ENCODE data around the gene NDRG3. TPM values are rescaled to one million over a fixed set of nuclear protein-coding genes. Genes with fewer than 3 reads are reported as not detected.
A peak's percentile ranks its signal among the peaks of the same experiment; 100 is the strongest.

NDRG3 gene
- total RNA-seq, 4 donors from 2014 or later = 17.9 to 35.0 (median 29.6) TPM

GRCh38 chr20:36720510-36720909 is 25.4 kb downstream of the NDRG3 start:
- Histone ChIP-seq H3K4me3 (no peak overlapping the region), H3K27ac (no peak overlapping the region), H3K27me3 (no peaks in the 10 kb centered on the region), H3K4me1 (no peaks in the 10 kb centered on the region), H3K36me3 (no peaks in the 10 kb centered on the region), H3K9me3 (no peaks in the 10 kb centered on the region)
- intact Hi-C loops (cut with DNase I; ENCODE audit: low total_unique reads) = no loop called here
- DNase-seq = no peak
- no peak for TF ChIP-seq POLR2A (IDR thresholded peaks at IDR 0.05)
- TF ChIP-seq CTCF (IDR thresholded peaks at IDR 0.05) = no peak

- H3K9me3 ChIP-seq = no peaks in the 10 kb centered on the region
- intact Hi-C loops (cut with DNase I; ENCODE audit: low total_unique reads) = no loop called here
- H3K27ac ChIP-seq = no peak overlapping the region
- DNase-seq = no peak
- H3K27me3 ChIP-seq = no peaks in the 10 kb centered on the region
- H3K4me3 ChIP-seq = no peak overlapping the region
- no peaks in the 10 kb centered on the region for H3K36me3 ChIP-seq
- peak in 2 of 4 experiments; percentile 8 to 9 for TF ChIP-seq CTCF (IDR thresholded peaks at IDR 0.05)
- TF ChIP-seq POLR2A (IDR thresholded peaks at IDR 0.05) = no peak
- H3K4me1 ChIP-seq = no peaks in the 10 kb centered on the region
Measured at GRCh38 chr20:36717657-36718056, 28.2 kb downstream of the NDRG3 start.

GRCh38 chr20:36717021-36717420 is 28.9 kb downstream of the NDRG3 start:
- DNase-seq = no peak
- no peaks in the 10 kb centered on the region for H3K27me3 ChIP-seq
- intact Hi-C loops (cut with DNase I; ENCODE audit: low total_unique reads) = no loop called here
- no peak overlapping the region for H3K4me3 ChIP-seq
- H3K27ac ChIP-seq = no peak overlapping the region
- H3K4me1 ChIP-seq = no peaks in the 10 kb centered on the region
- no peak for TF ChIP-seq POLR2A (IDR thresholded peaks at IDR 0.05)
- TF ChIP-seq CTCF (IDR thresholded peaks at IDR 0.05) = no peak
- H3K36me3 ChIP-seq = no peaks in the 10 kb centered on the region
- no peaks in the 10 kb centered on the region for H3K9me3 ChIP-seq

- DNase-seq = no peak
- H3K27ac ChIP-seq = no peak overlapping the region
- intact Hi-C loops (cut with DNase I; ENCODE audit: low total_unique reads) = no loop called here
Measured at GRCh38 chr20:36712775-36713174, 33.1 kb downstream of the NDRG3 start.

GRCh38 chr20:36709126-36709525 is 36.8 kb downstream of the NDRG3 start:
- H3K4me1 ChIP-seq = no peaks in the 10 kb centered on the region
- H3K4me3 ChIP-seq = no peak overlapping the region
- H3K27me3 ChIP-seq = no peaks in the 10 kb centered on the region
- TF ChIP-seq CTCF (IDR thresholded peaks at IDR 0.05) (no peak), POLR2A (IDR thresholded peaks at IDR 0.05) (no peak)
- H3K36me3 ChIP-seq = no peaks in the 10 kb centered on the region
- no peaks in the 10 kb centered on the region for H3K9me3 ChIP-seq
- H3K27ac ChIP-seq = no peak overlapping the region
- DNase-seq = no peak
- intact Hi-C loops (cut with DNase I; ENCODE audit: low total_unique reads) = no loop called here

More at GRCh38 chr20:36712775-36713174, 33.1 kb downstream of the NDRG3 start:
- Histone ChIP-seq H3K4me3 (no peak overlapping the region), H3K4me1 (no peaks in the 10 kb centered on the region), H3K27me3 (no peaks in the 10 kb centered on the region), H3K36me3 (no peaks in the 10 kb centered on the region), H3K9me3 (no peaks in the 10 kb centered on the region)
- TF ChIP-seq POLR2A (IDR thresholded peaks at IDR 0.05) = no peak
- no peak for TF ChIP-seq CTCF (IDR thresholded peaks at IDR 0.05)

Data from uterus (tissue), 4 donors.